ENCODE results near the gene PPP1R17. TPM values are rescaled to one million over a fixed set of nuclear protein-coding genes. Genes with fewer than 3 reads are reported as not detected.

The PPP1R17 gene
- total and polyA plus RNA-seq, 8 donors, result not detected

DNA sequence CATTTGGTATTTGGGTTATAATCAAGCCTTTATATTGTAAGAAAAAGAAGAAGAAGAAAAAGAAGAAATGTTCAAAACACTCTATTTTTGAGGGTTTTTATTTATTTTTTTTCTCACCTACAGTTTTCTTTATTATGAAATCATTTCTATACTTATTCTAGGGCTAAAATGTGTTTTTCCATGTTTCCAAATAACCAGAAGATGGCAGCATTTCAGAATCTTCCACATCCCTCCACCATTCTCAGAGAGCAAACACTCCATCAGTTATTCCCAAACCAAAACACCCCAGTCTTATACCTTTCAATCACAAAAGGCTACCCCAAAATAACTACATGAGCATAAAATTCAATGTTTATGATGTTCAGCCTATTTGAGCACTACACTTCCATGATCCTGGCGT, 38.7 kb upstream of the PPP1R17 start:
- H3K27ac ChIP-seq, result no peak overlapping the region
- no peaks in the 10 kb centered on the region for H3K4me1 ChIP-seq
- DNase-seq (no peak), ATAC-seq (no peak)
- TF ChIP-seq, protein P1, sequence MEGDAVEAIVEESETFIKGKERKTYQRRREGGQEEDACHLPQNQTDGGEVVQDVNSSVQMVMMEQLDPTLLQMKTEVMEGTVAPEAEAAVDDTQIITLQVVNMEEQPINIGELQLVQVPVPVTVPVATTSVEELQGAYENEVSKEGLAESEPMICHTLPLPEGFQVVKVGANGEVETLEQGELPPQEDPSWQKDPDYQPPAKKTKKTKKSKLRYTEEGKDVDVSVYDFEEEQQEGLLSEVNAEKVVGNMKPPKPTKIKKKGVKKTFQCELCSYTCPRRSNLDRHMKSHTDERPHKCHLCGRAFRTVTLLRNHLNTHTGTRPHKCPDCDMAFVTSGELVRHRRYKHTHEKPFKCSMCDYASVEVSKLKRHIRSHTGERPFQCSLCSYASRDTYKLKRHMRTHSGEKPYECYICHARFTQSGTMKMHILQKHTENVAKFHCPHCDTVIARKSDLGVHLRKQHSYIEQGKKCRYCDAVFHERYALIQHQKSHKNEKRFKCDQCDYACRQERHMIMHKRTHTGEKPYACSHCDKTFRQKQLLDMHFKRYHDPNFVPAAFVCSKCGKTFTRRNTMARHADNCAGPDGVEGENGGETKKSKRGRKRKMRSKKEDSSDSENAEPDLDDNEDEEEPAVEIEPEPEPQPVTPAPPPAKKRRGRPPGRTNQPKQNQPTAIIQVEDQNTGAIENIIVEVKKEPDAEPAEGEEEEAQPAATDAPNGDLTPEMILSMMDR (IDR thresholded peaks at IDR 0.05), result peak in 1 of 2 donors; percentile 30
- H3K9me3 ChIP-seq, result no peaks in the 10 kb centered on the region
- no peak overlapping the region for H3K4me3 ChIP-seq
- no peaks in the 10 kb centered on the region for H3K36me3 ChIP-seq
- intact Hi-C loops (cut with DNase I), result no loop called here
- H3K27me3 ChIP-seq, result no peaks in the 10 kb centered on the region

DNA sequence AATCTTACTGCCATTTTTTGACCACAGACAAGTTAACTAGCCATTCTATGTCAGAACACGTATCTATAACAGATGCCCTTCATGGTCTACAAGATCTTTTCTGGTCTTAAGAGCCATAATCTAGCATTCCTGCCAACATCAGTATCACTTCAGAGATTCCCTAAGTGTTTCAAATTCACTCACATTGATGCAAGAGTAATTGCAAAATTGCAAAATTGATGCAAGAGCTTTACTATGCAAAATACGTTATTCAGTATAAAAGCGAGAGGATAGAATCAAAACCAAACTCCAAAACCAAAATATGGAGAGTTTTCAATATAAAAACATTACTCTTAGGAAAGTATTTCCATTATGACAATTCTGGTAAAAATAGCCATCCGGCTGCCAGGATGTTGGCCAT, 38.1 kb upstream of the PPP1R17 start:
- Histone ChIP-seq H3K27me3 (no peaks in the 10 kb centered on the region), H3K9me3 (no peaks in the 10 kb centered on the region), H3K4me3 (no peak overlapping the region), H3K36me3 (no peaks in the 10 kb centered on the region), H3K4me1 (no peaks in the 10 kb centered on the region), H3K27ac (no peak overlapping the region)
- intact Hi-C loops (cut with DNase I), result no loop called here
- no peak for DNase-seq
- TF ChIP-seq, protein P1 (IDR thresholded peaks at IDR 0.05), result no peak
- ATAC-seq, result no peak

DNA sequence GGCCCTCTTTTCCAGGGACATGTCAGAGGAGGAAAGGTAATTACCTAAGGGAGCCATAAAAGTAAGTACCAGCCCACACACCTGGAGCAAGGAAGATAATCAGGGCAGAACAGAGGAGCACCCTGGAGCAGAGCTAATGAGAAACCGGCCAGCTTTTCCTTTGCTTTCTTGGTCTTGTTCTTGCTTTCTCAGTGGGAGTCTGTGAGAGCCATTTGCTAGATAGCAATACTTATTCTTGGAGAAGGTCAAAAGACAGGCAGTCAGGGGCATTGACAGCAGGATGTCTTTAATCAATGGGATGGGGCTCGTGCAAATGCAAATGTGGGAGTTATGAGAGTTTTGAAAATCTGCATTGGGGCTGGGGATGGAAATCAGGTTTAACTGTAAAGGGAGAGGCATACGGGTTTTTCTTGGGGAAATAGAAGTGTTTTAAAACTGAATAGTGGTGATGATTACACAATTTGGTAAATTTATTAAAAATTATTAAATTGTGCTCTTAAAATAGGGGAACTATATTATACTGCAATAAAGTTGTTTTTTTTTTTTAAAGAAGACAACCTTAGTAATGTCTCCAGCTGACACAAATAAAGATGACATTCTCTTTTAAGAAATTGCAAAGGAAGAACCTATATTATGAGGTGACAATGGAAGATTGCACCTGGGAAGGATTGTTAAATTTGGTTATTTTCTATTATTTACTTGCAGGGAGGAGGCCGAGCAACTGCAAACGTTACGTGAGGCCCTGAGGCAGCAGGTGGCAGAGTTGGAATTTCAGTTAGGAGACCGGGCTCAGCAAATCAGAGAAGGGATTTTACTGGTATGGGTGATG, 35.6 kb upstream of the PPP1R17 start:
- no peak overlapping the region for H3K4me3 ChIP-seq
- no peak for ATAC-seq
- no peaks in the 10 kb centered on the region for H3K36me3 ChIP-seq
- intact Hi-C loops (cut with DNase I), result loop anchor here in 1 of 2 donors (10.0 kb wide), 1 partner anchor 83 kb away; no protein-coding TSS in a partner anchor
- no peak for DNase-seq
- no peaks in the 10 kb centered on the region for H3K27me3 ChIP-seq
- TF ChIP-seq, protein P1 (IDR thresholded peaks at IDR 0.05), result no peak
- no peak overlapping the region for H3K27ac ChIP-seq
- no peaks in the 10 kb centered on the region for H3K9me3 ChIP-seq
- H3K4me1 ChIP-seq, result no peaks in the 10 kb centered on the region

DNA sequence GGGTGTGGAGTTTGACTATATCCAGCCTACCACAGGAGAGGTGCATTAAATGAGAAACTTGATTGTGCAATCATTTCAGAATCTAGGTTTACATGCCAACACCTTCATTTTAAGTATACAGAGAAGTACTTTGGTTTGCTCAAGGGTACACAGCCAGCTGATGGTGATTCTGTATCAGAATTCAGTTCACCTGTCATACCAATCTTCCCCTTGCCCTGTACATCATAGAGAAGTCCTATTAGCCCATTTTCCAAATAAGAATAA, 35.0 kb upstream of the PPP1R17 start:
- DNase-seq (no peak), ATAC-seq (peak; percentile 25)
- H3K27me3 ChIP-seq, result no peaks in the 10 kb centered on the region
- H3K4me3 ChIP-seq, result no peak overlapping the region
- no peaks in the 10 kb centered on the region for H3K9me3 ChIP-seq
- no peaks in the 10 kb centered on the region for H3K36me3 ChIP-seq
- TF ChIP-seq, protein P1 (IDR thresholded peaks at IDR 0.05), result no peak
- intact Hi-C loops (cut with DNase I), result loop anchor here in 1 of 2 donors (10.0 kb wide), 1 partner anchor 83 kb away; no protein-coding TSS in a partner anchor
- no peaks in the 10 kb centered on the region for H3K4me1 ChIP-seq
- no peak overlapping the region for H3K27ac ChIP-seq

DNA sequence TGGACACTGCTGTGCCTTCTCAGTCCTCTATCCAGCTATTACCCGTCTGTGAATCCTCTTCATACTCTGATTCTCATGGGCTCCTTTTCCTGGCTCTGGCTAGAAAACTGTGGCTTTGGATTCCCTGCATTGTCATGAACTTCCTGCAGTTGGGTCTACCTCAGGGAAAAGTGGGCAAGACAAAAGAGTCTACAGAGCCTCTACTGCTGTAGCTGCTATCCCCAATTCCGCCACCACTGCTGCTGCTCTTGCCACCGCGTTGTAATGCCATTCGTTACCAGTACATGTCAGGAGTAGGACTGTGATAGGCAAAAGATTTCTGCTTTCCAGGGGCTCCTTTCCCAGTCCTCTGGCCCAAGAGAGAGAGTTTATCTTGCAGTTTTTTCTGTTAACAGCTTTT, 23.9 kb upstream of the PPP1R17 start:
- ATAC-seq (no peak), DNase-seq (no peak)
- intact Hi-C loops (cut with DNase I), result no loop called here
- Histone ChIP-seq H3K9me3 (no peaks in the 10 kb centered on the region), H3K27me3 (no peaks in the 10 kb centered on the region), H3K4me1 (peaks cover 0 to 14% of the 10 kb centered on the region in 2 donors), H3K27ac (no peak overlapping the region), H3K4me3 (no peak overlapping the region), H3K36me3 (no peaks in the 10 kb centered on the region)
- TF ChIP-seq, protein P1 (IDR thresholded peaks at IDR 0.05), result no peak
